Heart left ventricle (tissue), 13 donors: Measurements from ENCODE around the gene BID.

Source experiments
- CTCF ChIP-seq, 12 donors: fragments of 200-600 bp; sonication (generic) in 4 of 12; IDR thresholded peaks; one replicate each; pipeline versions ENCODE4 v1.5.0 to v1.8.0; 2018 to 2022; ENCODE audit warnings: antibody characterized with exemption in 12 of 12, mild to moderate bottlenecking in 5 of 12
- POLR2A ChIP-seq, 2 donors: fragments of 450-650 bp; IDR thresholded peaks; one replicate each; pipeline ENCODE4 v1.6.1; 2017; ENCODE audit warnings: antibody characterized with exemption in 2 of 2, mild to moderate bottlenecking in 2 of 2, moderate library complexity in 2 of 2
- donor health status: ischemic (EF 13 %, LVEDD 7.1; RV severe dilation, severe dysfunction).
- donor health status: DM: no; HTN: yes; CAD: no.
- donor health status: DM: no; HTN: no; CAD: no.
- donor health status: ischemic (EF 25% LVEDD 6.9; RV normal size, moderate dysfunction).
- donor health status: ischemic (EF 25% LVEDD 5.7; RV mildly dilated, moderate dysfunction).
- donor health status: ischemic (EF 35%, LVEDD 5.7; RV mildly dilated, moderate dysfunction).
- donor health status: nonischemic (EF 11% LVEDD 7.7; RV severe dilation, severe dysfunction).
- donor health status: DM: yes; HTN: yes; CAD: no.
- donor health status: PGD.
- donor health status: ischemic (EF 29% LVEDD 5.4; RV normal size, mild dysfunction).
- donor health status: nonischemic (EF 23%, LVEDD 6.1; RV moderate dilation, normal function).

- TF ChIP-seq CTCF (IDR thresholded peaks at IDR 0.05) = no peak
- TF ChIP-seq POLR2A (IDR thresholded peaks at IDR 0.05) = no peak
These were observed 7.2 kb upstream of the BID start for GRCh38 chr22:17781319-17782031.
